Activated naive CD4-positive, alpha-beta T cell treated with Interleukin-2 at 50 U/mL for 16 hours (primary cell): ENCODE results near the gene CREB3L4.

Experiments
- DNase-seq: peaks from one replicate; pipeline ENCODE4 v3.0.0-alpha.2; 2020

Gene CREB3L4

DNA sequence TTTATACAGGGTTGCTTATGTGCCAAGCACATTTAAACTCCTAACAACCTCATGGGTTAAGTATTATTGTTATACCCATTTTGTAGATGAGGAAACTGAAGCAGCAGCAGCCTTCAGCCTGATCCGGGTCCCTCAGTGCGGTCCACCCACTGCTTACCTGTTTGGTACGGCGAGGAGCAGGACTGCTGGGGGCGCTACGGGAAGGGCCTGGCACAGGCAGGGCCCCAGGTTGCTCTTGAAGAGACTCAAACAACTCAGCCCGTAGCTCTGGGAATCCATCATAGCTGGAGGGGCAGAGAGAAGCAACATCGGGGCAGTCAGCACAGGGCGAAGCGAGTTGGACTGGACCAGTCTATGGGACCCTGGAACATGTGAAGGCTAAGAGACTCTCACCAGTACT is 30.4 kb upstream of the CREB3L4 start:
- DNase-seq: no peak

DNA sequence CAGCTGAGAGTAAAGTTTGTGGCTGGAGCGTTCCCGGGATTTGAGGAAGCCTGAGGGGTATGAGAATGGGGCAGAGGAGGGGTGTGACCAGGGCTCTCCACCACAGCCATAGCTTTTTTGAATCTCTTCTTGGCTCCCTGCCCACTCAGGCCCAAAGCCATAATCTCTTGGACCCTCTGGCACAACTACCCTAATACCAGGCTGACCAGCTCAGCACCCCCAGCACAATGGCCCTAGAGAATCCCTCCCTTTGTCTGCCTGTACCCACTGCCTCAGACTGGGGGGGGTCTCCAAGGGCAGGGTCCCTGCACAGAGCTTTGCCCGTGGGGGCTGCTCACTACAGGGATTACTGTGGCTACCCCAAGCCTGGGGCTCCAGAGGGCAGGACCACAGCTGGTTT is 28.7 kb upstream of the CREB3L4 start:
- no peak for DNase-seq

DNA sequence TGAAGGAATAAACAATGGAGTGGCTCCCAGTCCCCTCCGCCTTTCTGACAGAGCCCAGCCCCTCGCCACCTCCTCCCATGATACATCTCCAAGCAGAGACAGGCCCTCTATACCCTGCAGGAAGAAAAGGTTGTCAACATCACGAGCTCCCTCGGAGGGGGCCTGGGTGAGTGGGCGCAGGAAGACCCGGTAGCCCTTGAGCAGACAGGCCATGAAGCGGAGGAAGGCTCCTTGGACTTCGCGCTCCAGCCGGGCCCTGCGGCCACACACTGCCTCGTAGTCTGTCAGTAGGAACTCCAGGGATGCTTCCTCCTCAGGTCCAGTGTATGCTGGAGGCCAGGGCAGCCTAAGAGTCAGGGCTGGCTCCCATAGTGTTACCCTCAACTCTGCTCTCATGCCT is 28.2 kb upstream of the CREB3L4 start:
- DNase-seq: no peak

DNA sequence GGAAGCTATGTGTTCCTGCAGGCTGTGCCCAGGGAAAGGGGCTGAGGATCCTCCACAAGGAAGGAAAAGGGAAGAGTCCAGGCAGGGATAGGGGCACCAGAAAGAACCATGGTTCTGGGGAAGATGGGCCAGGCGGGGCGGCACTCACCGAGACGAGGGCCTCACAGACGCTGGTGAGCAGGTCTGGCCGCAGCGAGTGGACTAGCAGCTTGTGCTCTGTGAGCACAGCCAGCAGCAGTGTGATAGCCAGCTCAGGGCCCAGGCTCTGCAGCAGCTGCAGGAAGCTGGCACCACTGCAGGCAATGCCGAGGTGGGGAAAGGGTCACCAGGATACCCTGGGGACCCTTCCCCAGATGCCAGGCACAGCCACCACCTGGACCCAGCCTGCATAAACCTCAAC is 26.9 kb upstream of the CREB3L4 start:
- no peak for DNase-seq

DNA sequence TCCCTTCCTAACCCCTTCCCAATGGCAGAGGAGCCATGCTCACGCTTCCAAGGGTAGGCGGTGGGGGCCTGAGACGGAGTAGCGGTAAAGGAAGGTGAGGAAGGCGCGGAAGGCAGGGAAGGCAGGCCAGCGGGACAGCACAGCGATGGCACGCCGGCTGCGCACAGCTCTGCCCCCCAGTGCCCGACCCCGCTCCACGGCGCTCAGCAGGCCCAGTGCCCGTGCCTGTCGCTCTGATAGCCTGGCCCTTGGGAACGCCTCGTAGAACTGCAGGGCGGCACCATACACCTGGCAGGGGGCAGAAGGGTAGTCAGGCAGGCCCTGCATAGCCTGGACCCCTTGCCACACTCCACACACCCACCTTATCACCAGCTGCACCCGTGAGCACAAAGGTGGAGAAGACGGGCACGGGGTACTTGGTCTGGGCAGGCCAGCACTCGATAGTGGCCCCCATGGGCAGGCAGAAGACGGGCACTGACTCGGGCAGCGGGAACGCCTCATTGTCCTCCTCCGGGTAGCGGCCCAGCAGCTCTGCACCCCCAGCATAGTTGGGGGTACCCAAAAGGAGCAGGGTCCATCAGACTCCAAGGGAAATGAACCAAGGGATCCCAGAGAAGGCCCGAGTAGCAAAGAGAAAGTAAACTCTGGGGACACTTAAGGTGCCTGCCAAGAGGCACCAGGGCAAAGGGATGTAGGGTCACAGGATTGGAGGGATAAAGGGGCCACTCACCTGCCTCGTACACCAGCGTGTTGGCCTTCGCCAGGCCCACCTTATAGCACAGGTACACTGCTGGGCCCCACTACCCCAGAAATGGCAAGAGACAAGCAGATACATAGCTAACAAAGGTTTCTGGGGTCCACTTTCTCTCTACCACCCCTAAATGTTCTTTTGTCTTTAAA is 25.6 kb upstream of the CREB3L4 start:
- DNase-seq: no peak

DNA sequence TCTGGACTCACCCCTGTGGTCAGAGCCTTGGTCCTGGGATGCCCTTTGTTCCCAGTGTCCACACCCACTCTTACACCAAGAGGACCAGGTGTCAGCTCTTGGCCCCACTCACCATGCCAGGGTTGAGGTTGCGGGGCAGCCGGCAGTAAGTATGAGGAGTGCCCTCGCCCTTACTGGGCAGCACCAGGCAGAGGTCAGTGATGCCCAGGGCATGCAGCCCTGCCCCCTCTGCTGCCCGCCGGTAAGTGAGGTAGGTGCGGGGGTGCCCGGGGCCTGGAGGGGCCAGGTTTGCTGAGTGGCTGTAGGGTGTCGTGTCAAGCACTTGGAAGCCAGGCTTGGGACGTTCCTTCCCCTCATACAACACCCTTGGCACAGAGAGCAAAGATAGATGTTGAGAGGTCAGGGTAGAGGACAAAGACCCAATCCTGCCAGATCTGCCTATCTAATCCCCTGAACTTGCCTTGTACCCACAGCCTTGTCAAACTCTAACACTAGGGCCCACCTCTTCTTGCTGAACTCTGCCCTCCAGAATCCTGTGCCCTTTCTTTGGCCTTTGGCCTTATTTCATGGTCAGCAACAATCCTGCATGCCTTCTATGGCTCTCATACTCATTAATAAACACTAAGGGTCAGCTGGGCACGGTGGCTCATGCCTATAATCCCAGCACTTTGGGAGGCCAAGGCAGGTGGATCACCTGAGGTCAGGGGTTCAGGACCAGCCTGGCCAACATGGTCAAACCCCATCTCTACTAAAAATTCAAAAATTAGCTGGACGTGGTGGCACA is 24.7 kb upstream of the CREB3L4 start:
- no peak for DNase-seq

DNA sequence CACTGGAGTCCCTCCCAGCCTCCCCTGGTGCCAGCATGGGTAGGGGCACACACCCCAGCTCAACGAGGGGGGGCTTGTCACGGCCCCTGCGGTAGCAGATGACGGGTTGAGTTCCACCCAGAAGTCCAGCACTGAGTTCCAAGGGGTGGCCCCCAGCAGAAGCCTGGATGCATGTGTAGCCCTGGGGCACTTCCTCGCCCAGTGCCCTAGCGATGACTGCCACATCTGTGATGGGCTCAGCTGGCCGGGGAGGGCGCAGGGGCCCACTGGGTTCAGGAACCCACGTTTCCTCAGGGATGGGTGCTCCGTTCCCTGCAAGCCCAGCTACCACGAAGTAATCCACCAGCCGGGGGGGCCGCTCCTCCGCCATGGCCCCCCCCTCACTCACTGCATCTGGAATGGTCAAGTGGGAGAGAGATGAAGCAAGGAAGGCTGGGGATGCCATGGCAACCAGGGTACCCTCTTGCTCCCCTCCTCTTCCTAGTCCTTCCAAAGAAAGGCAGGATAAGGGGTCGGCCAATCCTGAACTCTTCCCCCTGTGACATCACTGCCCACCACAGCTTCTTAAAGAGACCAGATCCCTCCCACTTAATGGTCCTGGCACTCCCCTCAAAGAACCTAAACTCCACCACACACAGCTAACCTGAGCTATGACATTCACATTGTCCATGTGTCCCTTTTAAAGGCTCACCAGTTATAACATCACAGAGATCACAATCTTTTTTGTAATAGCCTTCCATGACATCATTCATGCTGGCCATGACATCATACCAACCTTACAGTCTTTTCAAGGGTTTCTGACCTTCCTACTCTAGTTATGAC is 23.5 kb upstream of the CREB3L4 start:
- no peak for DNase-seq

DNA sequence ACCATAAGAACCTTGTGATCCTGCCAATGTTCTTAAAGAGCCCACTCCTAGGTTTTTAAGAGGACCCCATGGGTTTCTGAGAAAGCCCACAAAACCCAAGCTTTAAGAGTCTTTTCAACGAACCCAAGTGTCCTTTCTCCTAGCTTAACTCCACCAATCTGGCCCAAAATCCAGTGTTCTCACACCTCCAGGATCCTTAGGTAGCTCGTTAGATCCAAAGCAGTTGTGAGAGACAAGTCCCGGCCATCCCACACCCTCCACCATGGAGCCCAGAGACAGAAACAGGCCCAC is 22.9 kb upstream of the CREB3L4 start:
- DNase-seq: no peak

DNA sequence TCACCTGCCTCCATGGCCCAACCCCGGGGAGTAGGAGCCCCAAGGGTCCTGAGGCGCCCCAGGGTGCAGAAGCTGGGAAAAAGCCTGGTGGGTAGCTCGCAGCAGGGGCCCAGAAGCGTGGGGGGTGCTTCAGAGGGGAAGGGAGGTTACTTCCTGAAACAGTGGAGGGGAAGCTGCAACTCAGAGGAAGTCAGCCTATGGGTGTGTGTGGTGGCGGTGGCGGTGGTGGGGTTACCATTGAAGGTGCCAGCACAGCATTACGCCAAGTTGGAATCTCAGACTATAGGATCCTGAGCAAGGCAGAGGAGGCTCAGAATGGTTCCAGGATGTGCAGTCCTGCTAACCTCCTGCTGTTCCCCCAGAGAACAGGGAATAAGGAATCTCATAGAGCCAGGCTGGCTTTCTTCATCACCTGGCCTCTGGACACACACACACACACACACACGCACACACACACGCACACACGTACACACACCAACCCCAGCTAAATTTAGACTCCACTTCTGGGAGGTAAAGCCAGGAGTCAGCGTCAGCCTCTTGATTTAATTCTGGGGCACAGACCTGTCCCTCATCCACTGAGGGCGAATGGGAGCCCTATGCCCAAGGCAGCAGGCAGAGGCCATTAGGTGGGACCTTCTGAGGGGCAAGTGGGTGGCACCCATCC is 22.4 kb upstream of the CREB3L4 start:
- peak; percentile 76 for DNase-seq

DNA sequence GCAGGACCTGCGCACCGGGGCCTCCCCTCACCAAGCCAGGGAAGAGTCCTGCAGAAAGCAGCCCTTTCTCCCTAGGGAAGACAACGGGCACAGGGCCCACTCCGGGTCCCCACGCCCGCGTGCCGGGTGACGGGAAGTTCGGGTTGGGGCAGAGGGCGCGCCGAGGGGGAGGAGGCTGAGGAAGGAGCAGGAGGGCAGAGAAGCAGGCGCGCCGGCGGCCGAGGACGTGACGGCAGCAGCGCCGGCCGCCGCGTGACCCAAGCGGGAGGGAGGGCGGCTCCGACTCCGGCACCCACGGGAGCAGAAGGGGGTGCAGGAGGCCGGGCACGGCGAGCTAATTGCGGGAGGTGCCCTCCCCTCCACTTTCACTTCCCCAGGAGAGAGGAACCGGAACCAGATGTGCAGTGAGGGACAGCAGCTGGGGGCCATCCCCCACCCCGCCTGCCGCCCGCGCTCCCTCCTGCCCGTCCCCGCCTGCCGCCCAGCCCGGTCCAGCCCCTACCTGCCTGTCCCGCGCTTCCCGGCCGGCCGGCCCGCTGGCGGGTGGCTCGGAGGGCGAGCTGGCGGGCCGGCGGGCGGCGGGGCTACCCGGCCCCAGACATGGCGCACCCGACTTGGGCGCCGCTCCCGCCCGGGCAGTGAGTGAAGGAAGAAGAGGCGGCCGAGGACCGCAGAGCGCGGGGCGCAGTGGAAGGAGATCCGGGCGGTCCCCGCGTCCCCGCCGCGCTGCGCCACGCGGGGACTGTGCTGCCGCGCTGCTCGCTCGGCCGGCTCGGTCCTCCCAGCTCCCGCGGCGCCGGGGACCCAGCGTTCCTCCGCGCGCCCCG is 21.7 kb upstream of the CREB3L4 start:
- DNase-seq: peak; percentile 71

DNA sequence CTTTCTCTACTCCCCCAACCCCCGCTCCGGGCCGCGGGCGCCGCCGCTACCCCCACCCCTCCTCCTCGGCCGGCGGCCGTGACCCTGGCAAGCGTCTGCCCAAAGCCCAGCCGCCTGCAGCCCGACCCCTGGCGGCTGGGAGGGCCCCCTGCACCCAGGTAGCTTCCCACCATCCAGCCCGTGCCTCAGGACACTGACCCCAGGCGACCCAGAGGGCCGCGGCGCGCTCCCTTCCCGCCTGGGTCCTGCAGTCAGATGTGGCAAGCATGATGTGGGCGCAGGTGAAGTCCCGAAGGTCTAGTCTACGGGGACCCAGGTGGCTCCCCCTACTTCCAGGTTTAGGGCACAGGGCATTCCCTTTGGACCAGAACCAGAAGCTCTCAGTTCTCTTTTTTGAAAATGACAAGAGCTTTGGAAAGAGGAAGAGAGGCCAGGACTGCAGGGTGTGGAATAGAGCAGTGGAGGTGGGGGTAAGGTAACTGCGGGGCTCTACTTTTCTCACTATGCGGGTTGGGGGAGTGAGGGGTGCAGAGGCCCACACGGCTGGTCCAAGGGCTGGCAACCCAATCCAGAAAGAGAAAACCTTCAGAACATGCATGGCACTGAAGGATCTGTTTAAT is 21.0 kb upstream of the CREB3L4 start, which contains the start of gene DENND4B:
Gene DENND4B, minus strand, starts transcription at position 97 of the 620 bp plus-strand sequence. CDS start 2,344 bp downstream, outside the sequence.
- DNase-seq: peak; percentile 79

DNA sequence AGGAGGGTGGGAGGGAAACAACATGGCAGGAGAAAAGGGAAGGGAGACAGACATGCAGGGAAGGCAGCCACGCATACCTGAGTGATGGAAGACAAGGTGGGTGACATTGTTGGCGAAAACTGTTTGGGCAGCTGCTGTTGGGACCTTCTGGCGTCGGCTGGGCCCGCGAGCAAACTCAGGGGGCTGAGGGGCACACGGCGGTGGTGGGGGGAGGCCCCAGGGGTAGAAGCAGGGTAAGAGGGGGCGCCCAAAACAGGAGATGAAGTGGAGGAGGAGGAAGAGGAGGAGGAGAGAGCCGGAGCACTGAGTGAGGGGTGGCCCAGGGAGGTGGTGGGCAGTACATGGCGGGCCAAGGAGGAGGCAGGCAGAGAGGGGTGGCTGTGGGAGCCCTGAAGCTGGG is 16.5 kb upstream of the CREB3L4 start:
- no peak for DNase-seq

DNA sequence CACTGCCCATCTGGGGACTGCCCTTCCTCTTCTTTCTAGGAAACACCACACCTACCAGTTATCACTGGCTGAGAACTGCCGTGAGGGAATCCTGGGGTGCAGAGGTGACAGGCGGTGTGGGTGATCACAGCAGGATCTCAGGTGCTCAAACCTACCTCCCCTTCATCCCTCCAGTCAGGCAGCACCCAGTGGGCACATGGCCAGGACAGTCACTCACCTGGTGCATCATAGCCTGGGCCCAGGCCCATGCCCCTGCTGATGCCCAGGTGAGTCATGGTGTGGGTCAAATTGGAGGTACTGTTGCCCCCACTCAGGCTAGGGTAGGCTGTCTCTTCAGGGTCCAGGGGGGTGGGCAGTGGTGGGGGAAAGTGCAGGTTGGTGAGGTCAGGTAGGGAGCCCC is 15.9 kb upstream of the CREB3L4 start:
- DNase-seq: no peak

DNA sequence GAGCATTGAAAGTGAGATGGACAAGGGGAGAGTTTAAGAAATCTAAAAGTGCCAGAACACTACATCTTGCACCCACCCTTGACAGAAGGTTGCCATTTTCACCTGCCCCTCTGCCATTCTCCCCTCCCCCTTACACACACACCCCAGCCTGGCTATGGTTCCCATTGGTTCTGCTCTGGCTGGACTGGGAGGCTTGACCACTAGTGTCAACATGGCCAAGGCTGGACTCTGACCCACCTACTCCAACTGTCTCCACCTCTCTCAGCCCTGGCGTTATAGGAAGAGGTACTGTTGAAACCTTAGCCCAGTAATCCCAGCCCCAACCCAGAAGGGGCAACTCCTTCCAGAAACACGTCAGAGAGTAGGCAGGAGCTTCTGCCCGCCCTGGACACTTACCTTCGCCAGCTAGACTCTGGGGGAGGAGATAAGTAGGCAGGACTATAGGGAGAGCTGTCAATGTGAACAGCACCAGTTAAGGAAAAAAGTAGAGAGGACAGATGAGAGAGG is 13.8 kb upstream of the CREB3L4 start:
- no peak for DNase-seq

DNA sequence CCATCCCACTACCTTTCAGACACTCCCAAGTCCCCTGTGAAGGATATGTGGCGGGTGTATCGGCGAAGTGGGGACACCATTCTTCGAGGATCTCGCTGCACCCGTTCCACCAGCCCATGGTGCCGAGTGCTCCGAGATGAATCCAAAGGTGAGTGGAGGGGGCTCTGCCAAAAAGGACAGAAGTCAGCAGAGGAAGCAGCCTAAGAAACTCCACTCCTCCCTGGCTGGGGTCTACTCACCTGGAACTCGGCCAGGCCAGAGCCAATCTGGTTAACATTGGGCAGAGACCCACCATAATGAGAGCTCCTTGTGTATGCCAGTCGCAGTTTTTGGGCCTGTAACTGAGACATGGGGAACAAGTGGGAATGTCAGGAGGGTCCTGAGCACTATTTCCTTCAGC is 12.9 kb upstream of the CREB3L4 start:
- DNase-seq: no peak

DNA sequence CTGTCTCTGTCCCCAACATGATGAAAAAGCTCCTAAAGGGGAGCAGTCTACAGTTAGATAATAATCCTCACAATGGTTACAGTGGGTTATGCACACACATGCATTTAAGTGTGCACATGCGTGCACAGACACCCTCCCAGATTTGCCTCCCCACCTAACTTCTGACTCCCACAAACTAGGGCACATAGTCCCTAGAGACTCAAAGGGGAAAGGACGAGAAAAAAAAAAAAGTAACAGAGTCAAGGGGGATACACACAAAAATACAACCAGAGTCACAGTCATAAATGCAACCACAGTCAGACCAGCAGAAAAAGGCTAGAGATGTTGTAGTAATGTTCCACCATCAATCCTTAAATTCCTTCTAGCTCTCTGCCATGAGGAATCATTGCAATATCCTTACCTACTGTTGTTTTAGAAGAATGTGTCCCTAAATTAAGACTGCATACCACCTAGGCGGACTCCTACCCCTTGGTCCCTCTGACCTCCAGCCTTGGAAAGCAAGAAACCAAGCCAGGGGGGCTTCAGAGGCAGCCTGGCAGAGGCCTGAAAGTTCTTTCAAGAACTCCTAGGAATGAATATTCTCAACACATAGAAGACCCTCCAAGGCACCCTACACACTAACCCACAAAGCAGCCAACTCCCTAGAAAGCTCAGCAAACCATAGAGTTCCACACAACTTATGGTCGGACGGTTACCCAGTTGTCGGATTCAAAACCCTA is 10.5 kb upstream of the CREB3L4 start:
- no peak for DNase-seq

DNA sequence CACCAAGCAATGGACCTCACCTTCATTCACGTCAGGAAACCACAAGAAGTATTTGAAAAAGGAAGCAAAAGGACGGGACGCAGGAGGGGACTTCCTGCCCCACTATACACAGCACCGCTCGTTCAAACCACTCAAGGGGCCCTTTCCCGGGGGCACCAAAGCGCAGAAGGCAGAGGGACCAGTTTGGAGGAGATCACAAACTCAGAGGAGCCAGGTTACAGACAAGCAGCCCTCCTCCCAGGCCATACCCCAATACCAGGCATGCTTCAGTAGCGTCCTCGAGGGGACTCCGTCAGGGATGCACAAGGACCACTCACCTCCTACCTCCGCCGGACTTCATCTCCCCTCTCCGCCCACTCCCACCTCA is 10.0 kb upstream of the CREB3L4 start:
- peak; percentile 43 for DNase-seq

DNA sequence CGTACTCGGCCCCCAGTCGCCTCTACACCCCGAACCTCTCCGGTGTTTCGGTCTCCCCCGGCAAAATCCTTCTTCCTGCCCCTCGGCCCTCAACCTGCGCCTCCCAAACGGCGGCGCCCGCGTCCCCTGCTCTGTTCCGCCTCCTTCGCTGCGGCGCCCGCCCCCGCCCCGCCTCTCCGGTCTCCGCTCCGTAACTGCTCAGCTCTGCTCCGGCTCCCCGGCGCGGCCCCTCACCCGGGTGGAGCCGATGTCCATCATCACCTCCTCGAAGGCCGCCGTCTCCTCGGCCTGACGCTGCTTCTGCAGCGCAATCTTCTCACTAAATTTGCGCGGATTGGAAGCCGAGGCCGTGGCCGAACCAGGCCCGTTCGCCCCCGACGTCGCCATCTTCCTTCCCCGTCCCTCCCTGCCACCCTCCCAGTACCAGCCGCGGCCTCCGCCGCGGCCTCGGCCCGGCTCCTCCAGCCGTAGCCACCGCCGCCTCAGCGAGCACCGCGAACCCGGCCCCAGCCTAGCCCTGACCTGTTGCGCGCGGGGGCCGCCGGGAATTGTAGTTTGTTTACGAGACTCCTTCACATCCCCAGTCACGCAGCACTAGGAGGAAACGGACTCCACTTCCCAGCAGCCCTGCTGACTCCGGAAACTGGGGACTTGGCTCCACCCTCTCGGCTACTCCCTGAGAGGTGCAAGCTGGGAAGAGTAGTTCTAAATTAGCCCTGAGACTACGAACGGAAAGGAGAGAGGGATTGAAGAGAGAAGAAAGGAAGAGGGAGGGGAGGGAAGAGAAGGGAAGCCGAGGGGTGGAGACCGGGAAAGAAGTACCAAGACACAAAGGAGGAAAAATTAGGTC is 9.4 kb upstream of the CREB3L4 start, which contains the start of gene CRTC2:
Gene CRTC2, minus strand, starts transcription at position 502 of the 850 bp plus-strand sequence. Its CDS starts 115 bp downstream, at position 387.
- peak; percentile 98 for DNase-seq

DNA sequence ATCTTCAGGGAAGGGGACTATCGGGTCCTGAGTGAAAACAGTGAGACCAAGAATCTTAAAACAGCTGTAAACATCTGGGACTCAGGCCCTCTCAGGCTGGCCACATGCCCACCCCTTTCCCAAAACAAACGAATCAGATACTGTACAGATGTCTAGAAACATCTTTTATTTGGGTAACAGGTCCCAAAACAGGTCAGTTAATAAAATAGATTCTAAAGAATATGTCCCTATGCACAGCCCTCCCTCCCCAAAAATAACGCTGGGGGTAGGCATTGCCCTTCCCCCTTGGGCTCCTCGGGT is 8.8 kb upstream of the CREB3L4 start:
- DNase-seq: no peak

DNA sequence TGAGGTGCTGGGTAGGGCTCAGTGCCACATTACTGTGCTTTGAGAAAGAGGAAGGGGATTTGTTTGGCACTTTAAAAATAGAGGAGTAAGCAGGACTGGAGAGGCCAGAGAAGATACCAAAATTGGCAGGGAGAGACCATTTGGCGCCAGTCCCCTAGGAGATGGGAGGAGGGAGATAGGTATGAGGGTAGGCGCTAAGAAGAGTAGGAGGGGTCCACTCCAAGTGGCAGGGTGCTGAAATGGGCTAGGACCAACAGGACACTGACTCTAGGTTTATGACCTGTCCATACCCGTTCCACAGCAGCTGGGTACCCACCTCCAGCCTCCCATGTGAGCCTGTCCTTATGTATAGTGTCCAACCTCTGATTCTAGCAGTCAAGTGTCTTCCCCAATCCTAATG is 8.2 kb upstream of the CREB3L4 start:
- DNase-seq: no peak
